ENCODE data around the gene PTPN9.
"Not testable (repeated sequence)": the region's sequence is repeated elsewhere in the genome, so short reads cannot be mapped to it uniquely, and the experiment has no call there.

The PTPN9 gene

GRCh38 chr15:75525756-75526155 is 53.4 kb downstream of the PTPN9 start:
- DNase-seq = not testable (repeated sequence)

- DNase-seq = no peak
These were observed 56.1 kb downstream of the PTPN9 start for GRCh38 chr15:75523011-75523410.

DNA sequence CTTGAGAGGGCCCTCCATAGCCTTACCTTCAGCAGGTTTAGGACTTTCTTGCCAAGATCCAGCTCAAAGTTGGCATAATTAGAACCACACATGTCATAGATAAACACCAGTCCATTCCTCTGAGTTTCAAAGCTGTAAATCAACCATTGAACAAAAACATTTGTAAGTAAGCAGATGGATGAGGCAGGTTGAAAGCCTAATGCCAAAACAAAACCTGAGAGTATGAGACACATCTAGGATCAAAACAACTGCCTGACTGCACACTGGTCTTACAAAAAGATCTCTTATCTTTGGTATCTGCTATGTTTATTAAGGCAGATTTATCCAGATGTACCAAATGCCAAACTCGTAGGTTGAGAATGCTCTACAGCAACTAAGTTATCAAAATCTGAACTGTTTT is 61.9 kb downstream of the PTPN9 start:
- DNase-seq = no peak

DNA sequence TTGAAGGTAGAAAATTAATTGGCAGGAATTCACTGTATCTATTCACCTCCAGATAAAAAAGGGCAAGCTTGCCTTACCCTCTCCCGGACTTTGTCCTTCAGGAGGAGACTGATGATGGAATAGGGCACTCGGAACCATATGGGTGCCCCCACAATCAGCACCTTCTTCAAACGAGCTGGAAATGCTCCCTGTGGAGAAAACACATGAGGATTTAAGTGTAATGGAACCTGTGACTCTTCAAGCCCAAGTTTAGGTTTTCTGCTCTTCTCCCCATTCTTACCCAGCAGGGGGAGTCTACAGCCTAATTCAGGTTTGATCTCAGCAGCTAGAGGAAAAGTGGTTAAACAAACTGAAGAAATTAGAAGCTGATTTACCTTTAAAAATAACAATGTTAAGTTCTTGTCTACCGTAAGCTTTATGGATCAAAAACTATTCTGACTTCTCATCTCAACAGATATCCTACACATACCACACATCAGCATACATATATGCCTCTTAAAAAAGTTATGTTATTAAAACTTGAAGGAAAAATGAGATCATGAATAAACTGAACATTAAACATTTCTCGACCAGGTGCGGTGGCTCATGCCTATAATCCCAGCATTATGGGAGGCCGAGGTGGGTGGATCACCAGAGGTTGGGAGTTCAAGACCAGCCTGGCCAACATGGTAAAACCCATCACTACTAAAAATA is 70.1 kb downstream of the PTPN9 start:
- DNase-seq = no peak

- DNase-seq = no peak
These were observed 76.8 kb downstream of the PTPN9 start for GRCh38 chr15:75502360-75502759.

DNA sequence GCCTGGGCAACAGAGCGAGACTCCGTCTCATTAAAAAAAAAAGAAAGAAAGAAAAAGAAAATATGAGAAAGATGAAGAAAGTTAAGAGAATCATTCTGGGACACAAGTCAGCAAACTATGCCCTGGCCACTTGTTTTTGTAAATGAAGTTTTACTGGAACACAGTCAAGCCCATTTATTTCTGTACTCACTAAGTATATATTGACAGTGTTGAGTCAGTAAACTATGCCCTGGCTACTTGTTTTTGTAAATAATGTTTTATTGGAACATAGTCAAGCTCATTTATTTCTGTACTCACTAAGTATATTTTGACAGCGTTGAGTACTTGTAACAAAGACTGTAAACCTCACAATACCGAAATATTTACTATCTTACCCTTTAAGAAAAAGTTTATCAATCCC is 85.4 kb downstream of the PTPN9 start:
- DNase-seq = no peak

DNA sequence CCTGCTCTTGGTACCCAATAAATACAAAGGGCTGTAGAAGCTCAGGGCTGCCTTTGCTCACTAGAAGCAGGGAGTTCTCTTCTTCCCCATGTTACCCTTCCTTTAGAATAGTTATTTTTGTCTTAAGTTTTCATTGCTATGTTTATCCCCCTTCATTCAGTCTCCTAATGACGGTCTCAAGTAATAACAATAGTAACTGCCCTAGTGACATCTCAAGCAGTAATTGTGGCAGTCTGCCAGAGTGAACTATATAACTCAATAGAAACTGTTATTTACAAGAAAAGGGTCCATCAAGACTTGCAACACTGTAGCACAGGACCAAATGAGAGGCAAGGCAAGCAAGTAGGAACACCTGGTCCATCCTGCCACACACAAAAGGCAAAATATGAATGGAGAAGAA is 95.2 kb downstream of the PTPN9 start:
- DNase-seq = no peak

GRCh38 chr15:75483556-75483955 is 95.6 kb downstream of the PTPN9 start:
- DNase-seq = not testable (repeated sequence)

DNA sequence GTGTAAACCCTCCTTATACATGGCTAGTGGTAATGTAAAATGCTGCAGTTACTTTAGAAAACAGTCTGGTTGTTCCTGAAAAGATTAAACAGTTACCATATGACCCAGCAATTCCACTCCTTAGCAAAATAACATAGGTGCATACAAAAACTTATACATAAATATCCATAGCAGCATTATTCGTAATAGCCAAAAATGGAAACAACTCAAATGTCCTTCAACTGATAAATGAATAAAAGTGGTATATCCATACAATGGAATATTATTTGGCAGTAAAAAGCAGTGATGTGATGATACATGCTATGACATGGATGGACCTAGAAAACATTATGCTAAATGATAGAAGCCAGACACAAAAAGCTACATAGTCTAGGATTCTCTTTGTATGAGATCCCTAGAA is 96.0 kb downstream of the PTPN9 start:
- no peak for DNase-seq

DNA sequence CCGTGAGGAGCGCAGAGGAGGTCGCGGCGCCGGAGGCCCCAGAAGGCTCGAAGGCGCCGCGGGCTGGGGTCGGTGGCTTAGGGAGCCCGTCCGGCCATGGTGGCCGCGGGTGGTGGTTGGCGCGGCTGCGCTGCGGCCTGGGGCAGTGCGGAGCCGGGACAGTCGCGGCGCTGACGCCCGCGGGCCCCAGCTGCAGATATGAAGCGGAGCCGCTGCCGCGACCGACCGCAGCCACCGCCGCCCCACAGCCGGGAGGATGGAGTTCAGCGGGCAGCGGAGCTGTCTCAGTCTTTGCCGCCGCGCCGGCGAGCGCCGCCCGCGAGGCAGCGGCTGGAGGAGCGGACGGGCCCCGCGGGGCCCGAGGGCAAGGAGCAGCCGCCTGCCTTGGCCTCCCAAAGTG is 98.7 kb downstream of the PTPN9 start:
- not testable (repeated sequence) for DNase-seq

GRCh38 chr15:75479670-75480069 is 99.4 kb downstream of the PTPN9 start:
- no peak for DNase-seq

DNA sequence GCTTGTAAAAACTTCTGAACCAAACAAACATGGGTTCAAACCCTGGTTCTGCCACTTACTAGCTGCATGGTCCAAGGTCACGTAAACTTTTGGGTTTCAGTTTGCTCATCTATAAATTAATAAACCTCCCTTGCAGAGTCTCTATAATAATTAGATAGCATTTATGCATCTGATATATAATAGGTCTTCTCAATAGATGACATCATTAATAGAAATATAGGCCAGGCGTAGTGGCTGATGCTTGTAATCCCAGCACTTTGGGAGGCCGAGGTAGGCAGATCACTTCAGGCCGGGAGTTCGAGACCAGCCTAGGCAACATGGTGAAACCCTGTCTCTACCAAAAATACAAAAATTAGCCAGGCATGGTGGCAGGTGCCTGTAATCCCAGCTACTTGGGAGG is 102.0 kb downstream of the PTPN9 start:
- not testable (repeated sequence) for DNase-seq

GRCh38 chr15:75468913-75469598 is 110.1 kb downstream of the PTPN9 start:
- DNase-seq = no peak

DNA sequence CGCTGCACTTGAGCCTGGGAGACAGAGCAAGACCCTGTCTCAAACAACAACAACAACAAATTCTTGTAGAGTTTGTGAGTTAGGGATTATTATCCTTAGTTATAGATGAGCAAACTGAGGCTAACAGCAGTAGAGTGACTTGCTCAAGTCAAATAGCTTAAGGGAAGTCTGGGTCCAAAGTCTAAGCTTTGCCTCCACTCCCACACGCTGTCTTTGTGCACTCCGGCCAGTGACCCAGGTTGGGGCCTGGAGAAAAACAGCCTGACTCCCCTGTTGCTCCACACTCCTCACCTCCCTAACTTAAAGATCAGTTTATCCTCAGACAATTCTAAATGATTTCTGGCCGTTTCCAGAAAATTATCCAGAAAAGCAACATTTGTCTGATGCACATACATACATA is 118.5 kb downstream of the PTPN9 start:
- no peak for DNase-seq

GRCh38 chr15:75459581-75459980 is 119.5 kb downstream of the PTPN9 start:
- DNase-seq = no peak

- DNase-seq = no peak
These were observed 122.4 kb downstream of the PTPN9 start for GRCh38 chr15:75456710-75457109.

DNA sequence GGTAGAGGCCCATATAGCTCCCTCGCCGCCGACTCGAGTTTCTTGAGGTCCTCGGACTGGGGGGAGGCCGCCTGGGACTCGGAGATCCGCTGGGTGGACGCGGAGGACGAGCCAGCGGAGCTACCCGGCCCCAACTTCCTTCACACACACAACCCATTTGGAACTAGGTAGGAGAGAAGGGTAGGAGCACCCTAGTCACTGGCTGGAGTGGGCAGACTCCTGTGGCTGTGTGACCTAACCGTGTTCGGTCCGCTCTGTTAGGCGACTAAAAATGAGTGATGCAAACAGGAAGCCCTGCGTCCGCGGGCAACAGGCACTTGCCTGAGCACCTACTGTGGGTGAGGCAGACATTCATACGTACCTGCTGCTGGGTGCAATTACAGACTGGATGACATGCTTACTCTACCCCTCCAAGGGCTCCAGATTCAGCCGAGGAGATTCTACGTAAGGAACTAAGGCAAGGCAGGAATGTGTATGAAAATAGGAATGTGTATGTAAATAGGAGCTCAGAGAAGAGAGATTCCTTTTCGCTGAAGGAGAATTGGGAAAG is 123.1 kb downstream of the PTPN9 start:
- peak; percentile 11 for DNase-seq

GRCh38 chr15:75455424-75455981 is 123.6 kb downstream of the PTPN9 start:
- DNase-seq = peak; percentile 31

DNA sequence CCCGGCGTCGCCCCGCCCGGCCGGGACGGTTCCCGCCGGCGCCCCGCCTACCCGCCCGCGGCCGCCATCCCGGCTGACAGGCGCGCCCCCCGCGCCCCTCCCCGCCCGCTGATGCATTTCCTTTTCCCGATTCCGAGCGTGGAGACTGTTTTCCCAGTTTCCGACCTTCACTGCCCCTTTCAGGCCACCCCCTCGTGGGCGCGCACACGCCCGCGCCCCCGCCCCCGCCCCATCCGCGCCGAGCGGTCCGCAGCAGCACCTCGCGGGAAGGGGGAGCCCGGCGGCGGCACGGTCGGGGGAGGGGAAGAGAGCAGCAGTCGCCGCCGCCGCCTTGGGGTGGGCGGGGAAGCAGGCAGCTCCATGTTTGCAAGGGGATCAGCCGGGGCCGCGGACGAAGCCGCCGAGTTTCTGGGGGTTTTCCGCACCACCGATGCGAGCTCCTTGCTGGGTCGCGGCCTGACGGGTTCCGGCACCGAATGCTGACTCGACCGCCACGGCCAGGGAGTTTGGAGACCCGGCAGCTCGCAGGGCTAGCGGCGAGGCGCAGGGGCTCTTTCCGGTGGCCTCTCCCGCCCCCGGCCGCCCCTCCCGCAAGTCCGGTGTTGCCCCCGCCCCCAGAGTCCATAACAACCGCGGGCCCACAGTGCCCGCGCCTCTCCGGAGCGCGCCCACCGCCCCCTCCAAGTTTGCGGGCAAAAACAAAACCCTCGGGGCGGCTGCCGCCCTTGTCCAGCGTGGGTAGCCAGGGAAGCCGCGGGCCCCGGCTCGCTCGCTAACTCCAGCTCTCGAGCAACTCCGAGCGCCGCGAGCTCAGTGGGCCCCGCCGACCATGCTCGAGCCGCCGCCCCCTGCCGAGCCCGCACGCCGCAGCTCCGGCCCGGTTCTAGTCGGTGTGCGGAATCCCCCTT is 124.4 kb downstream of the PTPN9 start:
- peak; percentile 67 for DNase-seq

- DNase-seq = peak; percentile 96
These were observed 125.2 kb downstream of the PTPN9 start for GRCh38 chr15:75453703-75454470.

GRCh38 chr15:75452865-75453702 is 126.0 kb downstream of the PTPN9 start:
- DNase-seq = peak; percentile 45

All from NCI-H748 treated with DMSO at 0.1 percent for 48 hours (cell line).